HG03045 (cell line): ENCODE data around the gene GOLGA5.
A peak's percentile ranks its signal among the peaks of the same experiment; 100 is the strongest.
"Not testable (repeated sequence)": the region's sequence is repeated elsewhere in the genome, so short reads cannot be mapped to it uniquely, and the experiment has no call there.

Source experiments
- ATAC-seq: cut with Tn5 transposase; IDR thresholded peaks from one replicate; pipeline ENCODE4 v1.9.1; 2021; ENCODE audit warnings: mild to moderate bottlenecking, moderate library complexity; ENCODE audit not compliant: unreplicated experiment

Gene GOLGA5

GRCh38 chr14:92819680-92820535 lies 25.8 kb downstream of the GOLGA5 start:
- not testable (repeated sequence) for ATAC-seq

GRCh38 chr14:92820536-92820840 lies 26.4 kb downstream of the GOLGA5 start:
- not testable (repeated sequence) for ATAC-seq

GRCh38 chr14:92830902-92831301 lies 36.8 kb downstream of the GOLGA5 start:
- no peak for ATAC-seq

- ATAC-seq: no peak
These were observed 38.1 kb downstream of the GOLGA5 start for GRCh38 chr14:92832137-92832700.

GRCh38 chr14:92841930-92842329 lies 47.8 kb downstream of the GOLGA5 start:
- no peak for ATAC-seq

DNA sequence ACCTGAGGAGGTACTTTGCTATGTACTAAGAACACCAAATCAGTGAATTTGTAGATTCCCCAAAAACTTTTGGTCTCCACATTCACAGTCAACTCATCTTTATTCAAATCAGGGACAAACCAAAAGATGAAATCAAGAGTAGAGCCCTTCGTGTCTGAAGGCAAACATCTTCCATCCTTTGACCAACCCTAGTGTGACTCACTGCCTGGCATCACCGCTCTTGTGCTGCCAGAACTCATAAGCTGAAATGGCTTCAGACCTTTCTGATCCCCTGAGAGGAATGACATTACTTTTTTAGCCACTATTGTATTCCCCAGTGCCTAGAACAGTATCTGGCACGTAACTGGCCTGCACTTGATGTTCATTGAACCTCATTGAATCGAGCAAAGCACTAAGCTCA lies 50.1 kb downstream of the GOLGA5 start:
- no peak for ATAC-seq

DNA sequence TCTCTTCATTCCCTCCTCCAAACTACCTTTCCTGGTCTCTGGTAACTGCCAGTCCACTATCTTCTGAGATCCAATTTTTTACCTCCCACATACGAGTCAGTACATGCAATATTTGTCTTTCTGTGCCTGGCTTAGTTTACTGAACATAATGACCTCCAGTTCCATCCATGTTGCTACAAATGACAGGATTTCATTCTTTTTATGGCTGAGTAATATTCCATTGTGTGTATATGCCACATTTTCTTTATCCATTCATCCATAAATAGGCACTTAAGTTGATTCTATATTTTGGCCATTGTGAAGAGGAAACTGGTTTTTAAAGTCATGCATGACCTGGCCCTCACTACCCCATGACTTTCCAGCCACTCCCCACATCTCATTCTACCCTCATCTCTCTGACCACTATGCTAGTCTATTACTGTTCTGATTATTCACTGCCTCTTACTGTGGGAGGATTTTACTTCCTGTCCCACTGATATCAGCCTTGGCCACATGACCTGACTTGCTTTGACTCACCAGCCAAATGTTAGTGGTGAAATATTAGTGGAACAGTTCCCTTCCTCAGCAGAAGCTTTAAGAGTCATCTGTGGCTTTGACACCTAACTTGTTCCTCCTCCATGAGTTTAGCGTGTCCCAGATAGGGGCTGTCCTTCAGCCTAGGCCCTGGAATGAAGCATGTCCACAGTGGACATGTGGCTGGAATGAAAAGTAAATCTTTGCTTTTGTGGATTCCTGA lies 52.2 kb downstream of the GOLGA5 start:
- peak; percentile 80 for ATAC-seq

DNA sequence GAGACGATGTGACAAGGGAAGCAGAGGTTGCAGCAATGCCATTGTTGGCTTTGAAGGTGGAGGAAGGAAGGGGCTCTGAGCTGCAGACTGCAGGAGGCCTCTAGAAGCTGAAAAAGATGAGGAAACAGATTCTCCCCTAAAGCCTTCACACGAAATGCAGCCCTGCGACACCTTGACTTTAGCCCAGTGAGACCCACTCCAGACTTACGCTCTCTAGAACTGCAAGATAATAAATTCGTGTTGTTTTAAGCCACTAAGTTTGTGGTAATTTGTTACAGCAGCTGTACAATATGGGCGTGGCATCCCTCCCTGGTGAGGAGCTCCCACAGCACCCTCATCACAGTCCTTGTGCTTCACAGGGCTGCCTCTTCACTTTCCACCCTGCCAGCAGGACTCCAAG lies 53.2 kb downstream of the GOLGA5 start:
- ATAC-seq: no peak

- ATAC-seq: no peak
These were observed 53.6 kb downstream of the GOLGA5 start for GRCh38 chr14:92847749-92848148.

- no peak for ATAC-seq
These were observed 54.8 kb downstream of the GOLGA5 start for GRCh38 chr14:92848887-92849286.

- ATAC-seq: no peak
These were observed 56.4 kb downstream of the GOLGA5 start for GRCh38 chr14:92850492-92850891.

- not testable (repeated sequence) for ATAC-seq
These were observed 59.0 kb downstream of the GOLGA5 start for GRCh38 chr14:92853136-92853535.

GRCh38 chr14:92860049-92860840 lies 66.1 kb downstream of the GOLGA5 start:
- ATAC-seq: no peak

GRCh38 chr14:92861856-92862745 lies 68.0 kb downstream of the GOLGA5 start:
- ATAC-seq: no peak

DNA sequence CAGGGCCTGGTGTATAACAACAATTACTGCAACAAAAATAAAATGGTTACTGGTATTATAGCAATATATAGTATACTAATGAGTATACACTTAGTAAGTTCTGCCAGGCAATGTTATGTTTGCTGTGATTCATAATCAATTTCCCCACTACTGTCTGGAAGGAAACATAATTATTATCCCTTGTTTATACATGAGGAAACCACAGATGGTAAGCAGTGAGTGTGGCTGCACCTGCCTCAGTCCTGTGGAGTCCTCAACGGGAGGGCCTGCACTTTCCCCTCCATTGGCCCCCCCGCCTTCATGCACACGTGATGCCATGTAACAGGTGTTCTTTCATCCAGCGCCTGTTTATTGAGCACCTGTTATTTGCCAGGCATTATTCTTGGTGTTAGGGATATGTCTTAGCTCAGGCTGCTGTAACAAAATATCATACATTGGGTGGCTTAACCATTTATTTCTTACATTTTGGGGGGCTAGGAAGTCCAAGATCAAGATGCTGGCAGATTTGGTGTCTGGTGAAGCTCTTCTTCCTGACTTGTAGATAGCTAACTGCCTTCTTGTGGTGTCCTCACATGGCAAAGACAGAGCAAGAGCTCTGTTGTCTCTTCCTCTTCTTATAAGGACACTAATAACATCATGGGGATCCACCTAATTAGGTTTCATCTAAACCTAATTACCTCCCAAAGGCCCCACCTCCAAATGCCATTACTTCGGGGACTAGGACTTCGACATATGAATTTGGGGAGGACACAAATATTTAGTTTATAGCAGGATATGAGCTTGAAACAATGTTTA lies 69.4 kb downstream of the GOLGA5 start:
- ATAC-seq: no peak

DNA sequence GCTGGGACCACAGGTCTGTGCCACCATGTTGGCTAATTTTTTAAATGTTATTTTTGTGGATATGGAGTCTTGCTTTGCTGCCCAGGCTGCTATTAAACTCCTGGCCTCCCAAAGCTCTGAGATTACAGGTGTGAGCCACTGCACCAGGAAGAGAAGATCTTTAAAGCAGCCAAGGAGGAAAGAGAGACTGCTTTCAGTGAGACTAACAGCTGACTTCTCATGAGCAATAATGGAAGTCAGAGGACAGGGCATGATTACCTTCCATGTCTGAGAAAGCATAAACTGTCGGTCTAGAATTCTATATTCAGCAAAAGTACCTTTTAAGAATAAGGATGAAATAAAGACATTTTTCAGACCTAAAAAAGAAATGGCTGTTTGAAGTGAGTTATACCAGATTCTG lies 71.6 kb downstream of the GOLGA5 start:
- no peak for ATAC-seq

DNA sequence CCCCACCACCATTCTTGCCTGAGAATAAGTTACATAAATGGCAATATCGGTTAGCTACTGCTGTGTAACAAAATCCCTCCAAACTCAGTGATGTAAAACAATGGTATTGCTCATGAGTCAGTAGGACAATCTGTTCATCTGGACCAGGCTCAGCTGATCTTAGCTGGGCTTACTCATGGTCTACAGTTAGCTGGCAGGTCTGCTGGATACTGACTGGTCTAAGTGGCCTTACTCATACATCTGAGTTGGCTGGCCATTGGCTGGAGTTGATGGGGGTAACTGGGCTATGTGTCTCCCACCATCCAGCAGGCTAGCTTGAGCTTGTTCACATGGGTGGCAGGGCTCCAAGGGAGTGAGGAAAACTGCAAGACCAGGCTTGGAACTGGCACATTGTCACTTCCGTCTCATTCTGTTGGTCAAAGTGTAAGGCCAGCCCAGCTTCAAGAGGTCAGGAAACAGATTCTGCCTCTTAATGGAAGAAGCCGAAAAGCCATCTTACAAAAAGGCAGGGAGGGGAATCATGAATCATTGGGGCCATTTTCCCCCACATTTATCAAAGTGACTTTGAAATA lies 72.2 kb downstream of the GOLGA5 start:
- ATAC-seq: no peak

- no peak for ATAC-seq
These were observed 73.1 kb downstream of the GOLGA5 start for GRCh38 chr14:92866901-92867865.
